Gastroesophageal sphincter (tissue), 4 donors: ENCODE results near the gene ALPP. TPM values are rescaled to one million over a fixed set of nuclear protein-coding genes. Genes with fewer than 3 reads are reported as not detected.
"Not testable (repeated sequence)": the region's sequence is repeated elsewhere in the genome, so short reads cannot be mapped to it uniquely, and the experiment has no call there.

Experiments
- ATAC-seq: fragments of 150-250 bp; one replicate; pipeline ENCODE4 v1.9.1; 2016; ENCODE audit warnings: mild to moderate bottlenecking, moderate library complexity
- H3K27ac ChIP-seq, 4 donors: fragments of 200-600 bp; sonication (generic) in 3 of 4; 1 replicate in 3 of 4; 2 replicates in 1 of 4; pipeline ENCODE4 v1.5.1; 2016 to 2019
- H3K27me3 ChIP-seq: fragments of 200-600 bp; sonication (generic); one replicate; pipeline ENCODE4 v1.5.1; 2019
- H3K36me3 ChIP-seq, 2 donors: fragments of 200-600 bp; sonication (generic); one replicate each; pipeline ENCODE4 v1.5.1; 2019; ENCODE audit warnings: control low read depth in 1 of 2
- H3K4me1 ChIP-seq, 3 donors: fragments of 200-600 bp; sonication (generic); 1 replicate in 2 of 3; 2 replicates in 1 of 3; pipeline ENCODE4 v1.5.1; 2016 to 2019; ENCODE audit warnings: control low read depth in 2 of 3
- H3K4me3 ChIP-seq, 2 donors: fragments of 200-600 bp; sonication (generic); one replicate each; pipeline ENCODE4 v1.5.1; 2019; ENCODE audit warnings: mild to moderate bottlenecking in 1 of 2, moderate library complexity in 1 of 2
- H3K9me3 ChIP-seq, 3 donors: fragments of 200-600 bp; sonication (generic); one replicate each; pipeline ENCODE4 v1.5.1; 2017 to 2019; ENCODE audit warnings: control low read depth in 2 of 3
- CTCF ChIP-seq, 4 experiments: fragments of 200-600 bp in 2 of 4; fragments of 450-650 bp in 2 of 4; sonication (generic) in 1 of 4; IDR thresholded peaks; one replicate each; pipeline ENCODE4 v1.5.1; 2017 to 2019; ENCODE audit warnings: antibody characterized with exemption in 4 of 4, mild to moderate bottlenecking in 2 of 4, moderate library complexity in 2 of 4
- EP300 ChIP-seq: sonication (generic); formaldehyde crosslinking; IDR thresholded peaks from one replicate; pipeline ENCODE4 v1.6.1; 2017; ENCODE audit warnings: antibody characterized with exemption, mild to moderate bottlenecking
- POLR2A ChIP-seq, 2 donors: fragments of 450-650 bp; IDR thresholded peaks; one replicate each; pipeline ENCODE4 v1.6.1; 2017; ENCODE audit warnings: antibody characterized with exemption in 2 of 2, mild to moderate bottlenecking in 2 of 2, moderate library complexity in 1 of 2
- POLR2AphosphoS5 ChIP-seq: sonication (generic); formaldehyde crosslinking; IDR thresholded peaks from one replicate; pipeline ENCODE4 v1.6.1; 2017; ENCODE audit warnings: antibody characterized with exemption
- WGBS, 2 donors: methylation state at CpG; one replicate each; pipeline ENCODE4 v1.1.5; 2018; ENCODE audit warnings: low coverage in 1 of 2; 5-methylcytosine and 5-hydroxymethylcytosine counted together
- total RNA-seq, 4 donors: library from RNA; depleted of rRNA; stranded (reverse); fragments of >200 nt; gene quantifications; one replicate each; pipeline ENCODE4 v1.1.0, GENCODE V29; 2016

ALPP gene
- total RNA-seq, 4 donors from 2014 or later, result not detected

GRCh38 chr2:232333361-232334135, 45.0 kb upstream of the ALPP start:
- WGBS, 2 donors, result 94% methylated on average over 4 of the region's 28 CpGs; no CpG with 5 or more reads in 1 of the 2 donors
- no peaks in the 10 kb centered on the region for H3K27me3 ChIP-seq

GRCh38 chr2:232334136-232334884, 44.2 kb upstream of the ALPP start:
- H3K4me3 ChIP-seq, H3K4me1 ChIP-seq, H3K27ac ChIP-seq, ATAC-seq, H3K9me3 ChIP-seq, H3K27me3 ChIP-seq: not testable (repeated sequence)
- WGBS, 2 donors, result no CpG with 5 or more reads among the region's 33 CpGs
- peaks cover 0 to 50% of the 10 kb centered on the region in 2 donors for H3K36me3 ChIP-seq

More at GRCh38 chr2:232333361-232334135, 45.0 kb upstream of the ALPP start:
- H3K27ac ChIP-seq, result no peak overlapping the region
- H3K9me3 ChIP-seq, result no peaks in the 10 kb centered on the region
- no peak overlapping the region for H3K4me3 ChIP-seq
- H3K36me3 ChIP-seq, result peaks cover 0 to 50% of the 10 kb centered on the region in 2 donors
- ATAC-seq, result no peak
- no peak for TF ChIP-seq CTCF (IDR thresholded peaks at IDR 0.05)
- TF ChIP-seq POLR2A (IDR thresholded peaks at IDR 0.05), result no peak
- TF ChIP-seq EP300, result no peak
- no peak for TF ChIP-seq POLR2AphosphoS5
- no peaks in the 10 kb centered on the region for H3K4me1 ChIP-seq

- H3K27ac ChIP-seq, H3K4me3 ChIP-seq, H3K9me3 ChIP-seq, H3K4me1 ChIP-seq, H3K27me3 ChIP-seq, ATAC-seq: not testable (repeated sequence)
- WGBS, 2 donors, result no CpG with 5 or more reads among the region's 6 CpGs
- H3K36me3 ChIP-seq, result peaks cover 0 to 50% of the 10 kb centered on the region in 2 donors
Observed at GRCh38 chr2:232334885-232335205, 43.7 kb upstream of the ALPP start.

- not testable (repeated sequence) for H3K27me3 ChIP-seq, H3K9me3 ChIP-seq, H3K4me3 ChIP-seq, ATAC-seq, H3K4me1 ChIP-seq, H3K27ac ChIP-seq
- H3K36me3 ChIP-seq, result peaks cover 0 to 46% of the 10 kb centered on the region in 2 donors
- WGBS, 2 donors, result no CpG with 5 or more reads among the region's 15 CpGs
- peak in 1 of 4 experiments; percentile 55 for TF ChIP-seq CTCF (IDR thresholded peaks at IDR 0.05)
Observed at GRCh38 chr2:232335206-232335858, 43.2 kb upstream of the ALPP start.

- no peak overlapping the region for H3K27ac ChIP-seq
- ATAC-seq, result no peak
- peaks cover 0 to 43% of the 10 kb centered on the region in 2 donors for H3K36me3 ChIP-seq
- no peaks in the 10 kb centered on the region for H3K9me3 ChIP-seq
- H3K4me1 ChIP-seq, result no peaks in the 10 kb centered on the region
- no CpG with 5 or more reads among the region's 4 CpGs for WGBS, 2 donors
- no peak overlapping the region for H3K4me3 ChIP-seq
- H3K27me3 ChIP-seq, result no peaks in the 10 kb centered on the region
- TF ChIP-seq POLR2A (IDR thresholded peaks at IDR 0.05) (no peak), POLR2AphosphoS5 (no peak), CTCF (IDR thresholded peaks at IDR 0.05) (no peak), EP300 (no peak)
Observed at GRCh38 chr2:232335859-232336215, 42.7 kb upstream of the ALPP start.
